HepG2 (cell line): Measurements from ENCODE around the gene RAB5B. TPM values are rescaled to one million over a fixed set of nuclear protein-coding genes. Genes with fewer than 3 reads are reported as not detected.

ENCODE experiments used
- ATF6 ChIP-seq: sonication (generic); formaldehyde crosslinking; conservative IDR thresholded peaks from 2 replicates; pipeline ENCODE4 v1.4.0; 2020; ENCODE audit warnings: missing genetic modification reagents
- CEBPB ChIP-seq: IDR thresholded peaks from 2 replicates; pipeline ENCODE4 v1.6.1; 2011; ENCODE audit warnings: low read depth, low read length, improper control_type of control experiment, borderline replicate concordance
- EP300 ChIP-seq, 3 experiments: sonication (generic) in 1 of 3; formaldehyde crosslinking in 1 of 3; IDR thresholded peaks; 2 replicates each; pipeline versions ENCODE4 v1.5.1 to v1.6.1; 2011 to 2020; ENCODE audit warnings: low read depth in 2 of 3, low read length in 2 of 3, borderline replicate concordance in 1 of 3, improper control_type of control experiment in 1 of 3, mild to moderate bottlenecking in 1 of 3, missing genetic modification reagents in 1 of 3, moderate library complexity in 1 of 3
- HINFP ChIP-seq: sonication (generic); formaldehyde crosslinking; IDR thresholded peaks from 2 replicates; pipeline ENCODE4 v1.4.0; 2020; ENCODE audit warnings: low read depth, mild to moderate bottlenecking, missing genetic modification reagents
- IRF9 ChIP-seq: sonication (generic); formaldehyde crosslinking; IDR thresholded peaks from 2 replicates; pipeline ENCODE4 v1.8.0; 2022; ENCODE audit warnings: missing genetic modification reagents, mild to moderate bottlenecking, borderline replicate concordance
- MAF1 ChIP-seq: sonication (generic); formaldehyde crosslinking; IDR thresholded peaks from 2 replicates; pipeline ENCODE4 v1.5.0; 2020; ENCODE audit warnings: missing genetic modification reagents, borderline replicate concordance
- PAF1 ChIP-seq: IDR thresholded peaks from 2 replicates; pipeline ENCODE4 v1.6.1; 2016; ENCODE audit warnings: missing genetic modification reagents, missing compliant biosample characterization
- PRDM4 ChIP-seq: sonication (generic); formaldehyde crosslinking; IDR thresholded peaks from 2 replicates; pipeline ENCODE4 v1.9.0; 2021; ENCODE audit warnings: missing genetic modification reagents, borderline replicate concordance
- XBP1 ChIP-seq: sonication (generic); formaldehyde crosslinking; IDR thresholded peaks from 2 replicates; pipeline ENCODE4 v1.5.0; 2020; ENCODE audit warnings: missing genetic modification reagents
- ZBTB1 ChIP-seq: sonication (generic); formaldehyde crosslinking; IDR thresholded peaks from 2 replicates; pipeline ENCODE4 v1.4.0; 2020; ENCODE audit warnings: missing genetic modification reagents, borderline replicate concordance
- ZBTB21 ChIP-seq: sonication (generic); formaldehyde crosslinking; IDR thresholded peaks from 2 replicates; pipeline ENCODE4 v1.4.0; 2020; ENCODE audit warnings: missing genetic modification reagents
- ZBTB4 ChIP-seq: sonication (generic); formaldehyde crosslinking; IDR thresholded peaks from 2 replicates; pipeline ENCODE4 v1.4.0; 2020; ENCODE audit warnings: missing genetic modification reagents, mild to moderate bottlenecking, borderline replicate concordance
- ZBTB7B ChIP-seq: sonication (generic); formaldehyde crosslinking; IDR thresholded peaks from 2 replicates; pipeline ENCODE4 v1.4.0; 2020; ENCODE audit warnings: missing genetic modification reagents
- ZFP82 ChIP-seq: sonication (generic); formaldehyde crosslinking; IDR thresholded peaks from 2 replicates; pipeline ENCODE4 v1.5.1; 2020; ENCODE audit warnings: mild to moderate bottlenecking, missing genetic modification reagents, borderline replicate concordance
- ZFX ChIP-seq: sonication (generic); formaldehyde crosslinking; IDR thresholded peaks from 2 replicates; pipeline ENCODE4 v1.4.0; 2020; ENCODE audit warnings: mild to moderate bottlenecking, low read depth, missing genetic modification reagents, moderate library complexity
- ZNF569 ChIP-seq: sonication (generic); formaldehyde crosslinking; IDR thresholded peaks from 2 replicates; pipeline ENCODE4 v1.5.0; 2020; ENCODE audit warnings: mild to moderate bottlenecking, missing genetic modification reagents, moderate library complexity, borderline replicate concordance
- ZNF576 ChIP-seq: sonication (generic); formaldehyde crosslinking; IDR thresholded peaks from 2 replicates; pipeline ENCODE4 v1.4.0; 2020; ENCODE audit warnings: mild to moderate bottlenecking, missing genetic modification reagents
- ZSCAN25 ChIP-seq: sonication (generic); formaldehyde crosslinking; IDR thresholded peaks from 2 replicates; pipeline ENCODE4 v1.8.0; 2022; ENCODE audit warnings: mild to moderate bottlenecking, missing genetic modification reagents
- polyA plus RNA-seq, 8 experiments: library from polyadenylated mRNA; depleted of rRNA in 3 of 8; stranded (reverse) in 7 of 8; unstranded in 1 of 8; fragments of >200 nt; fragmentation: Illumina TruSeq in 4 of 8; extraction: Trizol in 4 of 8; gene quantifications; 2 replicates each; pipeline versions ENCODE4 v1.2.1 to v1.2.3, GENCODE V29; 2011 to 2016; ENCODE audit warnings: low read depth in 4 of 8, missing spikeins in 1 of 8, mixed read lengths in 1 of 8; ENCODE audit not compliant: insufficient read depth in 1 of 8
- total RNA-seq, 5 experiments: library from RNA; depleted of rRNA; stranded (reverse); fragments of >200 nt; fragmentation: Illumina TruSeq; extraction: Trizol; gene quantifications; 2 replicates each; pipeline ENCODE4 v1.2.3, GENCODE V29; 2016; ENCODE audit warnings: low read depth in 1 of 5

The RAB5B gene
- total and polyA plus RNA-seq, 2 of the 13 experiments (the other 11 are each of a cell fraction or from before 2014, with no cell fraction given) = 26.0 to 68.3 TPM

GRCh38 chr12:56010111-56010570, 36.3 kb downstream of the RAB5B start (continued):
- TF ChIP-seq EP300 (IDR thresholded peaks at IDR 0.05; ENCODE audit: low read depth in 2 of 2, low read length in 2 of 2) (peak in 1 of 2 experiments; percentile 75; a peak in 2 of 4 replicates), EP300 (CRISPR knock-in tag; IDR thresholded peaks at IDR 0.05; ENCODE audit: borderline replicate concordance) (peak; percentile 55; the same call in 1 of the 2 replicates), ZBTB7B (CRISPR knock-in tag) (peak; percentile 56; the same call in 1 of the 2 replicates), MAF1 (CRISPR knock-in tag) (no peak), IRF9 (CRISPR knock-in tag) (no peak), ZNF569 (CRISPR knock-in tag) (no peak), ZSCAN25 (CRISPR knock-in tag) (no peak), HINFP (0 out of 2 replicates have a peak, but pooled peaks have one; percentile 29), ZFP82 (no peak), ZBTB1 (CRISPR knock-in tag) (no peak), XBP1 (CRISPR knock-in tag) (no peak), ZNF576 (CRISPR knock-in tag) (no peak), PRDM4 (CRISPR knock-in tag) (no peak), ZFX (CRISPR knock-in tag) (no peak; the same call in 1 of the 2 replicates), PAF1 (CRISPR knock-in tag) (no peak), ZBTB4 (no peak), CEBPB (peak; percentile 87), ATF6 (CRISPR knock-in tag) (no peak), ZBTB21 (CRISPR knock-in tag) (0 out of 2 replicates have a peak, but pooled peaks have one; percentile 8)
